Ramos (cell line): ENCODE data around the gene HELZ2.

Experiments used
- in situ Hi-C: fragments of 300-500 bp; cut with MboI; formaldehyde crosslinking; loops from one replicate; pipeline ENCODE4 v1.14.3; 2022; ENCODE audit warnings: low sequenced_read_pairs; ENCODE audit not compliant: unreplicated experiment

Gene HELZ2

DNA sequence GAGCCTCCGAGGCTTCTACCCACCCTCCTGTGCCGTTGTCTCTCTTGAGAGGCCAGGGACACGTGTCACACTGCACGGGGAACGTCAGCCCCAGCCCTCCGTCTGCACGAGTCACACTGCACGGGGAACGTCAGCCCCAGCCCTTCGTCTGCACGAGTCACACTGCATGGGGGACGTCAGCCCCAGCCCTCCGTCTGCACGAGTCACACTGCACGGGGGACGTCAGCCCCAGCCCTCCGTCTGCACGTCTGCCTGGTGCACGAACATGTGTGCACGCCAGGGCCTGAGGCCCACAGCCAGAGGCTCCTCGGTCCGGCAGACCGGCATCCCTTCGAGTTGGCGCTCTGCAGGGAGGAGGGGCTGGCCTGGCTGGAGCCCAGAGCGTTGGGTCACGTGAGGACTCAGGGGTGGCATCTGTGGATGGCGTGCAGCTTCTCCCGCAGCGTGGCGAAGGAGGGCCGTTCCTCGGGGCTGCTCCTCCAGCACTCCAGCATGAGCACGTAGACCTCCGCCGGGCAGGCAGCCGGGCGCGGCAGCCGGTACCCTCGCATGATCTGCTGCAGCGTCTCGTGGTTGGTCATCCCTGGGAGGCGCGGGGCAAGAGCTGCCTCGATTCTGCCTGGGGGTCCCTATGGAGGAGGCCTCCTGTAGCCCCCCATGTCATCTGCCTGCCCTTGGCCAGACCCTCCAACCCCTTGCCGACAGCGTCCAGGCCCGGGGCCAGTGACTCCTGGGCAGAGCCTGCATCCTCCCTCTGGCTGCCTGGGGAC is 33.4 kb downstream of the HELZ2 start:
- in situ Hi-C loops: no loop called here

DNA sequence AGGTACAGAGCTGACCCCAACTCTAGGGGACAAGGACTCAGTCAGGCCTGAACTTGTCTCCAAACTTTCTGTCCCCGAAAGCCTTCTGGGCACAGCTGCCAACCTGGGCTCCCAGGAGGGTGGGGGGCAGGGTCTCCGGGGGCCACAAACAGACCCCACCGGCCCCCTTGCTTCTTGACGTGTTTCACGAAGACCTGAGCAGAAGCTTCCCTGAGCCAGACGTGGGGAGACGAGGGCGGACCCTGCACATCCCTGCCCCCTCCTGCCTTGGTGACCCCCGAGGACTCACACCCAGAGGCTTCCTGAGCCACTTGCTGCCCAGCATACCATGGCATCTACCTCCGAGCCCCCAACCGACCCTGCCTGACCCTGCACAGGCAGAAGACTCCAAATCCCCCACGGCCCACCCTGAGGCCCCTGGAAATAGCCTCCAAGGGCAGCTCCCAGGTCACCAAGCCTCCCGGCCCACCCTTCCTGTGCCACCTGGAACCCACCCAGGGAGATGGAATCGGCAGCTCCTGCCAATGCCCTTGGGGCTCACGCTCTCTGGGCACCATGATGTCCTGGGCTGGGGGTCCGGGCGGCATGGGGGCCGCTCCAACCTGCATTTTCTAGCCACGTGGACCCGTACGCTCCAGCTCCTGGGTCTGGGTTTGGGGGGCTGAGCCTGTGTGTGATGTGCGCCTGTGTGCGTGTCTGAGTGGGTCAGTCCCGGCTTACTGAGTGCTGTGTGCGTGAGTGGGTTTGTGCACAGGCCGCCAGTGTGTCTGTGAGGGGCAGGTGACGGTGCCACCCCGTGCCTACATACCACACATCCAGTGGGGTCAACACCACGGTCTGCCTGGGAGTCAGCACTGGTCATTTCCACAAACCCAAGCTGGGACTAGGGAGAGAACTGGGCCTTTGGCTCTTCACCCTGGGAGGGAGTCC is 34.3 kb downstream of the HELZ2 start:
- in situ Hi-C loops: no loop called here

DNA sequence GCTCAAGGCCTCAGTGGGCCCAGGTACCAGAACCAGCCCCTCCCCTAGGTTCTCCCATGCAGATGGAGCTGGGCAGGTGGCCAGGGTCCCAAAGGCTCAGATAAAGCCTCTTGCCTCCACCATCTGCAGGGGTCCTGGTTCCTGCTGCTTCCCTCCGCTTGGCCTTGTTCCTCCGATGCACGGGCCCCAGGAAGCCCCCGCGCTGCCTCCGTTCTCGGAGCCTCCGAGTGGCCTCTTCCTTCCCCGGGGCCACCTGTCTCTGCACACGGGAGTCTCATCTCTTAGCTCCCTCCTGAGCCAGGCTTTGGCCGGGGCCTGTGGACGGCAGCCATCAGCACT is 35.0 kb downstream of the HELZ2 start:
- in situ Hi-C loops: no loop called here

DNA sequence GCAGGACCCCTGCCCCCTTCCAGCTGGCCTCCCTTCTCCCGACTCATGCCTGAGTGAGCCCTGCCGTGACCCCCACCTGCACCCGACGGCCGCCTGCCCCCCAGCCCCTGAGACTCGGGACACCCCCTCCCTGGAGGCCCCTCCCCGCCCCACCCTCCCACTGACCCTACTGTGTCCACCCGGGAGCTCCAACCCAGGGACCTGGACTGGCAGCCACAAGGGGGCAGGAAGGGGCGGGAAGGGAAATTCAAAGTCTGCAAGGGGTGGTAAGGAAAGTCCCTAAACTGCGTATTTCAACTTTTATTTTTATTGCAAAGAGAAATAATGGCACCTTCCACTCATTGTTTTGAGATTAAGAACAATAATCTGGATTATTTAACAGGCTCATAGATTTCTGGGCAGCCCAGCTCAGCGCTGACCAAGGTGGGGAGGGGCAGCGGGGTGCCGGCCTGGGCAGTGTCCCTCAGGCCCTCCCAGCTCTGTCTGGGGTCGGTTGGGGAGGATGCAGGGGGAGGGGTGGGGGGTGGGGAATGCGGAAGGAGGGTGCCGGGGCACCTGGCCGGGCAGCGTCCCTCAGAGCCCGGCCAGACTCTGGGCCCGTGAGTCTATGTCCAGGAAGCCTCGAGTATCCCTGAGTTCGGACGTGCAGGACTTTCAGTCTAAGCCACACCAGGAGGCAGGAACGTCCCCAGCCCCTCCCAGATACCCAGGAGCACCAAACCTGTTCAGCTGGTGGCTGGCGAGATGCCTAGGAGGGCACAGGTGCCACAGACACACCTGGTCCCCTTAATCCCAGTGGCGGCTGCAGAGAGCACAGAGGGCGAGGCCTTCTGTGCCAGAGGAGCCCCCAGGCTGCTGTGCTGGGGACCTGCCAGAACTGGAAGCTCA is 35.6 kb downstream of the HELZ2 start:
- in situ Hi-C loops: no loop called here

DNA sequence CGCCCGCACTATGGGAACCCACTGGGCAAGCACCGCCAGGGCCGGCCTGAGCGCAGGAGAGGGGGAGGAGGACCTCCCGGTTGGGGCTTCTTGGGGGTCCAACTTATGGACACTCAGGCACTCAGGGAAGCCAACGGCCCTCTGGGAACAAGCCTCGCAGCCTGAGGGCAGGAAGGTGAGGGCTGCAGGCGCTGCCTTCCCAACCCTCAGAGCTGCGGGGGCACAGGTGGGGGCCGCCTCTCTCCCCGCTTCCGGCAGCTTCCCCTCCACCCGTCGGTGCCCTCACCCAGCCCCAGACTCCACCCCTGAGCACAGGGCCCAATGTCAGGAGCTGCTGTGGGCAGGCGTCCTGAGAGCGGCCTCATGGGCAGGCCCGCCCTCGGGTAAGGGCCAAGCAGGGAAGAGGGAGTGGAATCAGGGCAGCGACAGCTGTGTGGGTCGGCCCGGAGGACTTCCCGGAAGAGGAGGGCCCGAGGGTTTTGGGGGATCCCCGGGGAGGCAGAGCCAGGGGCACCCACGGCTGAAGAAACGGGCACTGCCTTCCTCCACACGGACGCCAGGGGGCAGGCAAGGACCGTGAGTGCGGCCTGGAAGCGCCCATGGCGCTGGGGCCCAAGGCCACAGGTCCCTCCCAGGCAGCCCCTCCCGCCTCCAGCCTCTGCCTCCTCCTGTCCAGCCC is 36.4 kb downstream of the HELZ2 start:
- in situ Hi-C loops: no loop called here

DNA sequence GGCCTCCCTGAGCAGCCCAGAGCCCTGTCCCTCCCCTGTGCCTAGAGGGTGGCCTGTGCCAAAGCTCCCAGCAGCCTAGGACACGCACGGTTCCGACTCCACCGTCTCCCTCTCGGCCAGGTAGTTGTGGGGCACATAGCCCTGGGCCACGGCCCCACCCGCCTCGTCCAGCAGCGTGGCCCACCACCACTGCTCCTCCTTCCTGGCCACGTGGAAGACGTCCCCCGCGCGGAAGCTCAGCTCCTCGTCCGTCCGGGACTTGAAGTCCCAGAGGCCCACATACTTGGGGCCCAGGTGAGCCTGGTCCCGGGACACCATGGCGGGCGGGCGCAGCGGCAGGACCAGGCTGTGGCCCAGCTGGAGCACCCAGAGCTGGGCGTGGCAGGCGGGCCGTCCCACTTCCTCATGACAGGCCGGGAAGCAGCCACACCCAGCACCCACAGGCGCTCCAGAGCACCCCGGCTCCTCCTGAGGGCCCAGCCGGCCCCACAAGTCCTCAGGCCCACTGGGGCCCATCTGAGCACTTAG is 37.0 kb downstream of the HELZ2 start, which contains the start of gene PTK6:
Gene PTK6 (minus strand): TSS at position 380 of the 528 bp plus-strand sequence. CDS start 62 bp downstream, at position 318.
- in situ Hi-C loops: no loop called here

- in situ Hi-C loops: no loop called here
Measured at GRCh38 chr20:63536241-63536977, 37.6 kb downstream of the HELZ2 start.

DNA sequence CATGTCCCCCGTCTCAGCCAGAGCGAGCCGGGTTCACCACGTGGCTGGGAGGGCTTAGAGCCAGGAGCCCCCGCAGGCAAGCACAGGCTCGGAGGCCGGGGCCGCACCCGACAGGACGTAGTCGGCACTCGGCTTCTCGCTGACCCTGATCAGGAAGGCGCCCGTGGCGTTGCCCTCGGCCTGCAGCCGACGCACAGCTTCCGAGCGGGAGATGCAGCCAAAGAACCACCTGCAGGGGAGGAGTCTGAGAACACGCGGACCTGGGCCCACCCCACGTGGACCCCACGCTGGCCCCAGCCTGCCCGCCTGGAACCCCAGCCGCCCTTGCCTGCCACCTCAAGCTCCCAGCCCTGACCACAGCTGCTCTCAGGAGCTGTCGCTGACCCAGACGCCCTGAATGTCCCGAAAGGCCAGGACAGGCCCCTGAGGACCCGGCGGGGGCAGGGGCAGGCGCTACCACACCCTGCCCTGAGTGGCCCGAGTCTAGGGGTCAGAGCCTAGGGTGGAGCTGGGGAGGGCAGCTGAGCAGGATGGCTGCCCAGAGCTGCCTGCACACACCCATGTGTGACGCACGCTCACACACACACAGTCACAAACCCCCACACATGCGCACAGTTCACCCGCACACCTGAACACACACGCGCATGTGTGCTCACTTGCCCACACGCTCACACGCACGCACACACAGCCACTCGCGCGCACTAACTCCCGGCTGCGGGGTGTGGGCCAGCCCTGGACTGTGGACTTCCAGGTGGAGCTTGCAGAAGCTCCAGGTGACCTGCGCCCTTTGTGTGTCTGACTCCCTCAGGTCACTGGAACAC is 39.0 kb downstream of the HELZ2 start:
- in situ Hi-C loops: no loop called here

DNA sequence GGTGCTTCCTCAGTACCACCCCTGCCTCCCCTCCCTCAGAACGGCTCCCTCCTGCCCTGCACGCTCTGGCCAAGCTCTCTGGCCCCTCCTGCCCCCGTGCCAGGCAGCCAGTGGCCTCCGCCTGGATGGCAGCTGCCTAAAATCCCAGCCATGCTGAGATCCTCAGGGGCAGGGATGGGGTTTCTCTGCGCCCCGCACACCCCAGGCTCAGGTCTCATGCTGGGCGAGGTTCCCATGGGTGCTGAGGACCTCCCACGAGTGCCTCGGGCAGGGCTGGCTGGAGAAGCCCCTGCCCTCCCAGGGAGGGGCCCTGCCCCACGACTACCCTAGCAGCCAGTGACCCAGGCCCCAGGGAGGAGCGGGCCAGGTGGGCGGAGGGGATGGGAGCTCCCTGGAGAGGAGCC is 39.6 kb downstream of the HELZ2 start:
- in situ Hi-C loops: no loop called here

GRCh38 chr20:63533871-63534393 is 40.1 kb downstream of the HELZ2 start:
- in situ Hi-C loops: no loop called here

- in situ Hi-C loops: no loop called here
Measured at GRCh38 chr20:63533388-63533787, 40.7 kb downstream of the HELZ2 start.

DNA sequence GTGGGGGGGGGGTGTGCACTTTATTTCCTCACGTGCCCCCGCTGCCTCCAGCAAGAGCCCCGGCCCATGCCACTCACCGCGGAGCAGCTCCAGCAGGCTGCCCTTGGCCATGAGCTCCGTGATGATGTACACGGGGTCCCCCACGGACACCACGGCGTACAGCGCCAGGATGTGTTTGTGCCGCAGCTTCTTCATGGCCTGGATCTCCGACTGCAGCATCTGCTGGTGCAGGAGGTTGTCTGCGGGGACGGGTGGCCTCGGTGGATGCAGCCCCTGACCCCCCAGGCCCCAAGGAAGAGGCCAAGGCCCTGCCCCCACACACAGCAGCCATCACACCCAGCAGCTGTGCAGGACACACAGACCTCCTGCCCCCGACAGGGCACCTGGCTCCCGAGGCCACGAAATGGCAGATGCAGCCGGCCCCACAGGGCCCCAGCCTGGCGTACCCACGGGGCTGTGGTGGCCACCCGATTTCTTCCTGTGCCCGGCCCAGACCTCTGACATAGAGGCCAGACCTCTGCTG is 41.5 kb downstream of the HELZ2 start:
- in situ Hi-C loops: no loop called here

GRCh38 chr20:63531686-63532448 is 42.2 kb downstream of the HELZ2 start:
- in situ Hi-C loops: no loop called here

GRCh38 chr20:63530788-63531160 is 43.3 kb downstream of the HELZ2 start:
- in situ Hi-C loops: no loop called here

- in situ Hi-C loops: no loop called here
Measured at GRCh38 chr20:63529861-63530787, 43.9 kb downstream of the HELZ2 start.
